H1 (cell line): ENCODE results near the gene GSTCD. TPM values are rescaled to one million over a fixed set of nuclear protein-coding genes. Genes with fewer than 3 reads are reported as not detected.

Experiments used
- POLR2A ChIP-seq, 2 experiments: IDR thresholded peaks; 1 replicate in 1 of 2; 2 replicates in 1 of 2; pipeline ENCODE4 v1.6.1; 2011; ENCODE audit warnings: low read depth in 2 of 2, low read length in 2 of 2, mild to moderate bottlenecking in 2 of 2; ENCODE audit errors: control extremely low read depth in 1 of 2
- POU5F1 ChIP-seq: IDR thresholded peaks from 2 replicates; pipeline ENCODE4 v1.6.1; 2011; ENCODE audit warnings: low read depth, mild to moderate bottlenecking, low read length, moderate library complexity
- RFX5 ChIP-seq: IDR thresholded peaks from 2 replicates; pipeline ENCODE4 v1.6.1; 2011; ENCODE audit warnings: low read depth, low read length, improper control_type of control experiment, borderline replicate concordance
- SAP30 ChIP-seq: fragments of 300-600 bp; sonication (generic); IDR thresholded peaks from 2 replicates; pipeline ENCODE4 v1.7.1; 2012; ENCODE audit warnings: low read length, moderate library complexity, mild to moderate bottlenecking, inconsistent platforms; ENCODE audit not compliant: insufficient read depth, insufficient replicate concordance
- SUZ12 ChIP-seq: fragments of 200-600 bp; sonication (generic); IDR thresholded peaks from 2 replicates; pipeline ENCODE4 v1.6.1; 2012; ENCODE audit warnings: mild to moderate bottlenecking, inconsistent platforms, low read length, moderate library complexity, mixed read lengths
- polyA plus RNA-seq, 7 experiments: library from polyadenylated mRNA; depleted of rRNA in 3 of 7; stranded (reverse) in 5 of 7; unstranded in 2 of 7; fragments of >200 nt in 5 of 7; fragments of 200-250 nt in 2 of 7; gene quantifications; 1 replicate in 5 of 7; 2 replicates in 1 of 7; 4 replicates in 1 of 7; pipeline versions ENCODE4 v1.2.1 to v1.2.3, GENCODE V29; 2011 to 2013; ENCODE audit warnings: missing spikeins in 2 of 7, mixed read lengths in 2 of 7
- total RNA-seq: library from RNA; stranded (reverse); fragmentation: NEBNext Ultra II Directional; extraction: Animal tissue kit (Norgen Biotek cat#: 25700); gene quantifications from 2 replicates; pipeline ENCODE4 v1.2.1, GENCODE V29; 2021
- TF ChIP-seq, protein P1 (sequence below): fragments of 300-600 bp; sonication (generic); IDR thresholded peaks from 2 replicates; pipeline ENCODE4 v1.7.1; 2012; ENCODE audit warnings: low read length, moderate library complexity, mild to moderate bottlenecking, inconsistent platforms; ENCODE audit not compliant: insufficient replicate concordance

The GSTCD gene
- total and polyA plus RNA-seq, 2 of the 8 experiments (the other 6 are each of a cell fraction or from before 2014, with no cell fraction given): 8.5 to 24.6 TPM

DNA sequence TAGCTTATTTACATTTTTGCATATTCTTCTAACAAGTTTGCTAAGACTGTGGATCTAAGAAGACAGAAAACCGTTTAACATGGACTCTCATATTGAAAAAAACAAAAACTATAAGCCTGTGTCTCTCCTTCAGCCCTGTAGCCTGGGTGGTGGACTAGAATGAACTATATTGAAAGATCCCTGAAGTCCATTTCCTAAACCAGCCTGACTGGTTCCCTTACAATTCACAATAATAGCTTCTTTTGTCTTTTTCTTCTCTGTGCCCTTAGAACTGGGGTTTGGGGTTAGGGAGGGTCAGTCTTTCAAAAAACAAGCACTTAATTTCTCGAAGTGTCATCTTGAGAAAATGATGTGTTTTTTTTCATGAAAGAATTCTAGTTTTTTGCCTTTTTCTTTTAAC lies 59.0 kb downstream of the GSTCD start (continued):
- TF ChIP-seq, protein P1, sequence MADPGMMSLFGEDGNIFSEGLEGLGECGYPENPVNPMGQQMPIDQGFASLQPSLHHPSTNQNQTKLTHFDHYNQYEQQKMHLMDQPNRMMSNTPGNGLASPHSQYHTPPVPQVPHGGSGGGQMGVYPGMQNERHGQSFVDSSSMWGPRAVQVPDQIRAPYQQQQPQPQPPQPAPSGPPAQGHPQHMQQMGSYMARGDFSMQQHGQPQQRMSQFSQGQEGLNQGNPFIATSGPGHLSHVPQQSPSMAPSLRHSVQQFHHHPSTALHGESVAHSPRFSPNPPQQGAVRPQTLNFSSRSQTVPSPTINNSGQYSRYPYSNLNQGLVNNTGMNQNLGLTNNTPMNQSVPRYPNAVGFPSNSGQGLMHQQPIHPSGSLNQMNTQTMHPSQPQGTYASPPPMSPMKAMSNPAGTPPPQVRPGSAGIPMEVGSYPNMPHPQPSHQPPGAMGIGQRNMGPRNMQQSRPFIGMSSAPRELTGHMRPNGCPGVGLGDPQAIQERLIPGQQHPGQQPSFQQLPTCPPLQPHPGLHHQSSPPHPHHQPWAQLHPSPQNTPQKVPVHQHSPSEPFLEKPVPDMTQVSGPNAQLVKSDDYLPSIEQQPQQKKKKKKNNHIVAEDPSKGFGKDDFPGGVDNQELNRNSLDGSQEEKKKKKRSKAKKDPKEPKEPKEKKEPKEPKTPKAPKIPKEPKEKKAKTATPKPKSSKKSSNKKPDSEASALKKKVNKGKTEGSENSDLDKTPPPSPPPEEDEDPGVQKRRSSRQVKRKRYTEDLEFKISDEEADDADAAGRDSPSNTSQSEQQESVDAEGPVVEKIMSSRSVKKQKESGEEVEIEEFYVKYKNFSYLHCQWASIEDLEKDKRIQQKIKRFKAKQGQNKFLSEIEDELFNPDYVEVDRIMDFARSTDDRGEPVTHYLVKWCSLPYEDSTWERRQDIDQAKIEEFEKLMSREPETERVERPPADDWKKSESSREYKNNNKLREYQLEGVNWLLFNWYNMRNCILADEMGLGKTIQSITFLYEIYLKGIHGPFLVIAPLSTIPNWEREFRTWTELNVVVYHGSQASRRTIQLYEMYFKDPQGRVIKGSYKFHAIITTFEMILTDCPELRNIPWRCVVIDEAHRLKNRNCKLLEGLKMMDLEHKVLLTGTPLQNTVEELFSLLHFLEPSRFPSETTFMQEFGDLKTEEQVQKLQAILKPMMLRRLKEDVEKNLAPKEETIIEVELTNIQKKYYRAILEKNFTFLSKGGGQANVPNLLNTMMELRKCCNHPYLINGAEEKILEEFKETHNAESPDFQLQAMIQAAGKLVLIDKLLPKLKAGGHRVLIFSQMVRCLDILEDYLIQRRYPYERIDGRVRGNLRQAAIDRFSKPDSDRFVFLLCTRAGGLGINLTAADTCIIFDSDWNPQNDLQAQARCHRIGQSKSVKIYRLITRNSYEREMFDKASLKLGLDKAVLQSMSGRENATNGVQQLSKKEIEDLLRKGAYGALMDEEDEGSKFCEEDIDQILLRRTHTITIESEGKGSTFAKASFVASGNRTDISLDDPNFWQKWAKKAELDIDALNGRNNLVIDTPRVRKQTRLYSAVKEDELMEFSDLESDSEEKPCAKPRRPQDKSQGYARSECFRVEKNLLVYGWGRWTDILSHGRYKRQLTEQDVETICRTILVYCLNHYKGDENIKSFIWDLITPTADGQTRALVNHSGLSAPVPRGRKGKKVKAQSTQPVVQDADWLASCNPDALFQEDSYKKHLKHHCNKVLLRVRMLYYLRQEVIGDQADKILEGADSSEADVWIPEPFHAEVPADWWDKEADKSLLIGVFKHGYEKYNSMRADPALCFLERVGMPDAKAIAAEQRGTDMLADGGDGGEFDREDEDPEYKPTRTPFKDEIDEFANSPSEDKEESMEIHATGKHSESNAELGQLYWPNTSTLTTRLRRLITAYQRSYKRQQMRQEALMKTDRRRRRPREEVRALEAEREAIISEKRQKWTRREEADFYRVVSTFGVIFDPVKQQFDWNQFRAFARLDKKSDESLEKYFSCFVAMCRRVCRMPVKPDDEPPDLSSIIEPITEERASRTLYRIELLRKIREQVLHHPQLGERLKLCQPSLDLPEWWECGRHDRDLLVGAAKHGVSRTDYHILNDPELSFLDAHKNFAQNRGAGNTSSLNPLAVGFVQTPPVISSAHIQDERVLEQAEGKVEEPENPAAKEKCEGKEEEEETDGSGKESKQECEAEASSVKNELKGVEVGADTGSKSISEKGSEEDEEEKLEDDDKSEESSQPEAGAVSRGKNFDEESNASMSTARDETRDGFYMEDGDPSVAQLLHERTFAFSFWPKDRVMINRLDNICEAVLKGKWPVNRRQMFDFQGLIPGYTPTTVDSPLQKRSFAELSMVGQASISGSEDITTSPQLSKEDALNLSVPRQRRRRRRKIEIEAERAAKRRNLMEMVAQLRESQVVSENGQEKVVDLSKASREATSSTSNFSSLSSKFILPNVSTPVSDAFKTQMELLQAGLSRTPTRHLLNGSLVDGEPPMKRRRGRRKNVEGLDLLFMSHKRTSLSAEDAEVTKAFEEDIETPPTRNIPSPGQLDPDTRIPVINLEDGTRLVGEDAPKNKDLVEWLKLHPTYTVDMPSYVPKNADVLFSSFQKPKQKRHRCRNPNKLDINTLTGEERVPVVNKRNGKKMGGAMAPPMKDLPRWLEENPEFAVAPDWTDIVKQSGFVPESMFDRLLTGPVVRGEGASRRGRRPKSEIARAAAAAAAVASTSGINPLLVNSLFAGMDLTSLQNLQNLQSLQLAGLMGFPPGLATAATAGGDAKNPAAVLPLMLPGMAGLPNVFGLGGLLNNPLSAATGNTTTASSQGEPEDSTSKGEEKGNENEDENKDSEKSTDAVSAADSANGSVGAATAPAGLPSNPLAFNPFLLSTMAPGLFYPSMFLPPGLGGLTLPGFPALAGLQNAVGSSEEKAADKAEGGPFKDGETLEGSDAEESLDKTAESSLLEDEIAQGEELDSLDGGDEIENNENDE: no peak
- no peak for TF ChIP-seq POLR2A (IDR thresholded peaks at IDR 0.05; ENCODE audit: control extremely low read depth in 1 of 2, low read depth in 2 of 2, low read length in 2 of 2)
- no peak for TF ChIP-seq SUZ12
- TF ChIP-seq POU5F1: no peak
- no peak for TF ChIP-seq SAP30
- TF ChIP-seq RFX5: no peak
